GM10248 (cell line): ENCODE data around the gene WNK2.

Experiments used
- CTCF ChIA-PET: fragments of 300-600 bp; sonication (Branson Sonifier 250); formaldehyde crosslinking; extraction: SDS; loops from one replicate; lab custom pipeline; 2021; ENCODE audit warnings: antibody characterized with exemption; lab: Yijun Ruan, JAX
- POLR2A ChIA-PET: fragments of 350-650 bp; sonication (Branson Sonifier 250); formaldehyde crosslinking; extraction: SDS; loops from one replicate; lab custom pipeline; 2020; ENCODE audit warnings: antibody characterized with exemption; lab: Yijun Ruan, JAX
- DNase-seq: peaks from one replicate; pipeline ENCODE4 v3.0.0; 2012; ENCODE audit errors: extremely low spot score
- CTCF ChIP-seq: IDR thresholded peaks from 2 replicates; pipeline ENCODE4 v1.5.1; 2012; ENCODE audit warnings: mild to moderate bottlenecking, low read depth; ENCODE audit errors: extremely low read depth, missing control alignments, control extremely low read depth

Gene WNK2

GRCh38 chr9:93255994-93256877 is 72.3 kb downstream of the WNK2 start:
- CTCF ChIA-PET: no interaction called here
- no peak for DNase-seq
- no peak for TF ChIP-seq CTCF
- POLR2A ChIA-PET: no interaction called here

GRCh38 chr9:93256878-93257807 is 73.2 kb downstream of the WNK2 start:
- no peak for TF ChIP-seq CTCF
- ChIA-PET CTCF (no interaction called here), POLR2A (no interaction called here)
- no peak for DNase-seq

- no peak for DNase-seq
- TF ChIP-seq CTCF: no peak
- ChIA-PET CTCF (no interaction called here), POLR2A (no interaction called here)
These were observed 73.9 kb downstream of the WNK2 start for GRCh38 chr9:93257808-93258331.

GRCh38 chr9:93258419-93258817 is 74.5 kb downstream of the WNK2 start:
- POLR2A ChIA-PET: no interaction called here
- no peak for TF ChIP-seq CTCF
- CTCF ChIA-PET: no interaction called here
- no peak for DNase-seq

GRCh38 chr9:93258818-93259489 is 75.0 kb downstream of the WNK2 start:
- CTCF ChIA-PET: no interaction called here
- POLR2A ChIA-PET: no interaction called here
- TF ChIP-seq CTCF: no peak
- DNase-seq: no peak
